ENCODE results near the gene AKR1C1. TPM values are rescaled to one million over a fixed set of nuclear protein-coding genes. Genes with fewer than 3 reads are reported as not detected.

Gene AKR1C1
- total and polyA plus RNA-seq, 9 of the 15 experiments (the other 6 are each of a cell fraction or from before 2014, with no cell fraction given): 43.5 to 180 (median 82.4) TPM

- no peak for TF ChIP-seq ZNF280B (CRISPR knock-in tag; IDR thresholded peaks at IDR 0.05)
- TF ChIP-seq ZNF586 (CRISPR knock-in tag; conservative IDR thresholded peaks at IDR 0.05): no peak
- TF ChIP-seq SAP30 (IDR thresholded peaks at IDR 0.05; ENCODE audit: borderline replicate concordance, insufficient read depth, low read depth, low read length, poor library complexity, severe bottlenecking): no peak
- TF ChIP-seq SLC30A9 (CRISPR knock-in tag; IDR thresholded peaks at IDR 0.05): no peak
- no peak; the same call in 1 of the 2 replicates for TF ChIP-seq ZFX (CRISPR knock-in tag; IDR thresholded peaks at IDR 0.05)
- TF ChIP-seq POLR3G (IDR thresholded peaks at IDR 0.05; ENCODE audit: extremely low read depth, insufficient read length, insufficient replicate concordance): no peak
- TF ChIP-seq SMC3 (conservative IDR thresholded peaks at IDR 0.05; ENCODE audit: insufficient read depth, low read depth, low read length): peak; percentile 78
- no peak for TF ChIP-seq ATF2 (CRISPR knock-in tag; IDR thresholded peaks at IDR 0.05)
- no peak for TF ChIP-seq ZNF174 (CRISPR knock-in tag; IDR thresholded peaks at IDR 0.05)
- TF ChIP-seq ZBTB7A (IDR thresholded peaks at IDR 0.05; ENCODE audit: borderline replicate concordance, control insufficient read depth, low read depth, low read length): no peak
- peak; percentile 100 for TF ChIP-seq ESRRA (IDR thresholded peaks at IDR 0.05; ENCODE audit: borderline replicate concordance, low read depth)
- TF ChIP-seq ZNF407 (IDR thresholded peaks at IDR 0.05; ENCODE audit: low read depth): no peak
- no peak for TF ChIP-seq ZBTB49 (CRISPR knock-in tag; IDR thresholded peaks at IDR 0.05; ENCODE audit: borderline replicate concordance)
Measured at GRCh38 chr10:4981722-4982471, 18.7 kb downstream of the AKR1C1 start (continued).
